Forelimb muscle (tissue), 1 donor: ENCODE data around the gene KRT32. TPM values are rescaled to one million over a fixed set of nuclear protein-coding genes. Genes with fewer than 3 reads are reported as not detected.

Experiments
- DNase-seq: peaks from one replicate; pipeline ENCODE4 v3.0.0-alpha.2; 2013; ENCODE audit warnings: low read depth
- polyA plus RNA-seq: library from polyadenylated mRNA; unstranded; fragments of 120-200 nt; gene quantifications from one replicate; pipeline ENCODE4 v1.2.1, GENCODE V29; 2013; ENCODE audit not compliant: insufficient read length

KRT32 gene
- not detected for polyA plus RNA-seq

GRCh38 chr17:41466988-41467387 is at the start of gene KRT32:
Gene KRT32 (minus strand): TSS chr17:41467386. CDS start chr17:41467325, 61 bp downstream.
- no peak for DNase-seq

- no peak for DNase-seq
Observed at GRCh38 chr17:41516830-41517283, 49.7 kb upstream of the KRT32 start.

GRCh38 chr17:41516147-41516829 is 49.1 kb upstream of the KRT32 start:
- no peak for DNase-seq

- DNase-seq: no peak
Observed at GRCh38 chr17:41513168-41513547, 46.0 kb upstream of the KRT32 start.

- DNase-seq: no peak
Observed at GRCh38 chr17:41512546-41513167, 45.5 kb upstream of the KRT32 start.

- DNase-seq: no peak
Observed at GRCh38 chr17:41511716-41512115, 44.5 kb upstream of the KRT32 start.

GRCh38 chr17:41511116-41511515 is 43.9 kb upstream of the KRT32 start:
- DNase-seq: no peak

- no peak for DNase-seq
Observed at GRCh38 chr17:41510251-41511065, 43.3 kb upstream of the KRT32 start.

- no peak for DNase-seq
Observed at GRCh38 chr17:41507315-41507880, 40.2 kb upstream of the KRT32 start.

- no peak for DNase-seq
Observed at GRCh38 chr17:41505809-41506767, 38.9 kb upstream of the KRT32 start.

- no peak for DNase-seq
Observed at GRCh38 chr17:41505007-41505808, 38.0 kb upstream of the KRT32 start, which contains the start of gene KRT13. Gene KRT13 (minus strand): TSS chr17:41505612. CDS start chr17:41505550, 62 bp downstream.

- no peak for DNase-seq
Observed at GRCh38 chr17:41504246-41504977, 37.2 kb upstream of the KRT32 start.

- no peak for DNase-seq
Observed at GRCh38 chr17:41503202-41503601, 36.0 kb upstream of the KRT32 start.

GRCh38 chr17:41500131-41500911 is 33.1 kb upstream of the KRT32 start:
- no peak for DNase-seq

- no peak for DNase-seq
Observed at GRCh38 chr17:41499714-41500113, 32.5 kb upstream of the KRT32 start.

- DNase-seq: no peak
Observed at GRCh38 chr17:41498276-41498675, 31.1 kb upstream of the KRT32 start.

GRCh38 chr17:41496803-41497484 is 29.8 kb upstream of the KRT32 start:
- DNase-seq: no peak

GRCh38 chr17:41494524-41494923 is 27.3 kb upstream of the KRT32 start:
- no peak for DNase-seq
